GM12874 (cell line): ENCODE measurements around the gene CCDC69.

ENCODE experiments used
- TF ChIP-seq, protein P1 (sequence below): IDR thresholded peaks from 2 replicates; pipeline ENCODE4 v1.5.1; 2011; ENCODE audit warnings: low read depth, mild to moderate bottlenecking, control low read depth, low read length, moderate library complexity; ENCODE audit not compliant: insufficient read depth

Gene CCDC69

DNA sequence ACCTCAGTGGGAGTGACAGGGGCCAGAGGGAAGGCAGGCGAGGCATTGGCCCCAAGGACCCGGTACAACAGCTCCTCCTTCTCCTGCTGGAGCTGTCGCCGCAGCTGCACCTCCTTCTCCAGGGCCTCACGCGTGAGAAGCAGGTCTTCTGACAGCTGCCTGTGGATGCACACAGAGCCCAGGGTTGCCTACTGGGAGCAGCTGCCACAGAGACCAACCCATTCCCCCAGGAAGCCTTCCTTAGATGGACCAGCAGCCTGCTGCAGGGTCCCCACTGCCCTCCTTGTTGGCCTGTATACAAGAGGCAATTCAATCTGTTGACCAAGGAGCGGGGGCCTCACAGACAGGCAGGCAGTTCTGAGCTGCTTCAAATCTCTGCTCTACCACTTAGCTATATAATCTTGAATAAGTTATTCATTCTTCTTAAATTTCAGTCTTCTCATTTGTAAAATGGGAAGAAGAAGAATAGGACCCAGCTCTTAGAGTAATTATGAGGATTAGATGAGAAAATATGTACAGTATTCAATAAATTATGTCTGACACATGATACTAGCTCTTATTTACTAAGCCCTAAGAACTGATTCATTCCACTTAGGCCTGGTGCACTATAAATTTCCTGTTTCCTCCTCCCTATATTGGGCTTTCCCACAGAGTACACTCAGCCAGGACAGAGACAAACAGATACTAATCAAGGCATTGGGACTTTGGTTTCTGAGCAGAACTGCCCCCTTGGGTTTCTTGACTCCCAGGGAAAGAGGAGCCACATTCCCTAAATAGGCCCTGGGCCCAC lies 40.2 kb downstream of the CCDC69 start:
- TF ChIP-seq, protein P1, sequence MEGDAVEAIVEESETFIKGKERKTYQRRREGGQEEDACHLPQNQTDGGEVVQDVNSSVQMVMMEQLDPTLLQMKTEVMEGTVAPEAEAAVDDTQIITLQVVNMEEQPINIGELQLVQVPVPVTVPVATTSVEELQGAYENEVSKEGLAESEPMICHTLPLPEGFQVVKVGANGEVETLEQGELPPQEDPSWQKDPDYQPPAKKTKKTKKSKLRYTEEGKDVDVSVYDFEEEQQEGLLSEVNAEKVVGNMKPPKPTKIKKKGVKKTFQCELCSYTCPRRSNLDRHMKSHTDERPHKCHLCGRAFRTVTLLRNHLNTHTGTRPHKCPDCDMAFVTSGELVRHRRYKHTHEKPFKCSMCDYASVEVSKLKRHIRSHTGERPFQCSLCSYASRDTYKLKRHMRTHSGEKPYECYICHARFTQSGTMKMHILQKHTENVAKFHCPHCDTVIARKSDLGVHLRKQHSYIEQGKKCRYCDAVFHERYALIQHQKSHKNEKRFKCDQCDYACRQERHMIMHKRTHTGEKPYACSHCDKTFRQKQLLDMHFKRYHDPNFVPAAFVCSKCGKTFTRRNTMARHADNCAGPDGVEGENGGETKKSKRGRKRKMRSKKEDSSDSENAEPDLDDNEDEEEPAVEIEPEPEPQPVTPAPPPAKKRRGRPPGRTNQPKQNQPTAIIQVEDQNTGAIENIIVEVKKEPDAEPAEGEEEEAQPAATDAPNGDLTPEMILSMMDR: no peak

GRCh38 chr5:151182976-151183375 lies 40.9 kb downstream of the CCDC69 start:
- TF ChIP-seq, protein P1: no peak

DNA sequence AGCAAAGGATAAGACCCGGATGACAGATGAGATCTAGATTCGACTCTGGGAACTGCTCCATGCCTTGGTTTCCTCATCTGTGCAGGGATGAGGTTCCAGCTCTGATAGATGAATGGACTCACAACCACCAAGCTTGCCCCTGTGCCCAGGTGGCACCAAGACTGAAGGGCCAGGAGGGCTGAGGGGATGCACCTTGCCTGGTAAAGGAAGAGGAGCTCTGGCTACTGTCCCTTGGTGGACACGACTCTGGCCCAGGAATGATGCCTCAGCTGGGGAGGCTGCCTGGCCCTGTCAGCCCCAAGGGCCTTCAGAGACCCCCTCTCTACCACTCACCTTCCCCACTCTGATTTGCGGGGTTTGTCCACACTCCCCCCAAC lies 41.4 kb downstream of the CCDC69 start:
- TF ChIP-seq, protein P1: no peak

- TF ChIP-seq, protein P1: no peak
Measured at GRCh38 chr5:151181818-151182523, 41.9 kb downstream of the CCDC69 start.

GRCh38 chr5:151180291-151180690 lies 43.6 kb downstream of the CCDC69 start:
- TF ChIP-seq, protein P1: no peak

- TF ChIP-seq, protein P1: no peak
Measured at GRCh38 chr5:151179489-151179840, 44.4 kb downstream of the CCDC69 start.

DNA sequence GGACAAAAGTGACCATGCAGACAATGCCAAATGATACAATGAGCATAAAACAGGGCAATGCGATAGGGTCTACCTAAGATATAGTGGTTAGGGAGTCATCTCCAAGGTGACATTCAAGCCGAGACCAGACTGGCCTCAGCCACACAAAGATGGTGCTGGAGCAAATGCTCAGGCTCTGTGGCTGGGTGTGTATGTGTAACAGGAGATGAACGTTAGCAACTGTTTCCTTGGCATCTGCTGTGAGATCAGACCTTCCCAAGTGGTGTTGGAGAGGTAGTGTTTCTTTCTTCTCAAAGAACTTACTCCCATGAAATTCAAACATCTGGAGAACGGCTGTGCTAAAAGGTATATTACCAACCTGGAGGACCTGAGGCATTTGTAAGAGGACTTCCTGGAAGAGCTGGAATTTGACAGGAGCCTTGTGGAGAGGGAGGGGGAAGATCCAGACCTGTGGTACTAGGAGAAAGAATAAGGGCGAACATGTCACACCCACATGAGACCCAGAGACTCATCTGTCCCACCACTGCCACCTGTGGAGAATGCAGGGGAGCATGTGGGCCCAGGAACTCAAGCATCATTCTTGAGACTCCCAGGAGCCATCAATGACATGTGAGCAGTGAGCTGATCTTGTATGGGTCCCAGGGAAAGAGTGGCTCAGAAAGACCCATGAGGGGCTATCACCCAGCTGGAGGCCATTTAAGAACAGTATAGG lies 45.0 kb downstream of the CCDC69 start:
- TF ChIP-seq, protein P1: no peak
